Stomach (tissue), 9 donors: Measurements from ENCODE around the gene KCNQ5. TPM values are rescaled to one million over a fixed set of nuclear protein-coding genes. Genes with fewer than 3 reads are reported as not detected.
"Not testable (repeated sequence)": the region's sequence is repeated elsewhere in the genome, so short reads cannot be mapped to it uniquely, and the experiment has no call there.

ENCODE experiments used
- DNase-seq, 2 donors: peaks; one replicate each; pipeline versions ENCODE4 v3.0.0 to v3.0.0-alpha.2; 2013 to 2019
- H3K27ac ChIP-seq, 5 donors: fragments of 200-600 bp in 4 of 5; sonication (generic) in 4 of 5; one replicate each; pipeline ENCODE4 v1.5.1; 2013 to 2019; ENCODE audit warnings: mild to moderate bottlenecking in 1 of 5, moderate library complexity in 1 of 5
- H3K27me3 ChIP-seq, 3 donors: fragments of 200-600 bp; sonication (generic); one replicate each; pipeline ENCODE4 v1.5.1; 2017 to 2019; ENCODE audit warnings: mixed run types in 1 of 3
- H3K36me3 ChIP-seq, 4 donors: fragments of 200-600 bp; sonication (generic); 1 replicate in 3 of 4; 2 replicates in 1 of 4; pipeline ENCODE4 v1.5.1; 2016 to 2019
- H3K4me1 ChIP-seq, 4 donors: fragments of 200-600 bp; sonication (generic); one replicate each; pipeline ENCODE4 v1.5.1; 2016 to 2019
- H3K4me3 ChIP-seq, 4 donors: fragments of 200-600 bp; sonication (generic) in 3 of 4; one replicate each; pipeline ENCODE4 v1.5.1; 2016 to 2019; ENCODE audit warnings: mild to moderate bottlenecking in 1 of 4
- H3K9me3 ChIP-seq, 4 donors: fragments of 200-600 bp; sonication (generic); one replicate each; pipeline ENCODE4 v1.5.1; 2016 to 2019
- CTCF ChIP-seq, 7 experiments: fragments of 450-650 bp in 4 of 7; fragments of 200-600 bp in 3 of 7; sonication (generic) in 3 of 7; IDR thresholded peaks; one replicate each; pipeline ENCODE4 v1.5.1; 2016 to 2019; ENCODE audit warnings: antibody characterized with exemption in 7 of 7, control low read depth in 2 of 7, mild to moderate bottlenecking in 1 of 7
- EP300 ChIP-seq: sonication (generic); formaldehyde crosslinking; IDR thresholded peaks from one replicate; pipeline ENCODE4 v1.6.1; 2017; ENCODE audit warnings: antibody characterized with exemption
- POLR2A ChIP-seq, 4 donors: fragments of 450-650 bp; IDR thresholded peaks; one replicate each; pipeline ENCODE4 v1.6.1; 2016; ENCODE audit warnings: antibody characterized with exemption in 4 of 4, control low read depth in 2 of 4, mild to moderate bottlenecking in 1 of 4, moderate library complexity in 1 of 4
- POLR2AphosphoS5 ChIP-seq, 3 donors: sonication (generic); formaldehyde crosslinking; IDR thresholded peaks; one replicate each; pipeline ENCODE4 v1.6.1; 2016; ENCODE audit warnings: antibody characterized with exemption in 3 of 3
- WGBS, 5 donors: extraction: QIAGEN DNeasy Blood & Tissue Kit in 3 of 5; methylation state at CpG; one replicate each; pipeline versions ENCODE4 v1.1.5 to v1.1.7; 2013 to 2018; 5-methylcytosine and 5-hydroxymethylcytosine counted together
- intact Hi-C: fragments of 100-400 bp; cut with DNase I; formaldehyde crosslinking; loops from one replicate; pipeline ENCODE4 v1.15.1; 2023; ENCODE audit warnings: low total_unique reads
- polyA plus RNA-seq, 3 donors: library from polyadenylated mRNA; stranded (reverse); fragments of 200-250 nt; gene quantifications; one replicate each; pipeline ENCODE4 v1.2.3, GENCODE V29; 2013
- total RNA-seq, 5 donors: library from RNA; depleted of rRNA; stranded (reverse); fragments of >200 nt; gene quantifications; one replicate each; pipeline versions ENCODE4 v1.1.0 to v1.2.3, GENCODE V29; 2014 to 2016
- donor health status: healthy with polysubstance abuse.
- donor health status: Bipolar disorder and iron deficiency.
- donor health status: healthy.

Gene KCNQ5
- total and polyA plus RNA-seq, 8 donors = 0.12 to 2.8 (median 0.37) TPM; not detected in 2

GRCh38 chr6:73233048-73233447, 611.2 kb downstream of the KCNQ5 start:
- H3K4me1 ChIP-seq = no peaks in the 10 kb centered on the region
- no peaks in the 10 kb centered on the region for H3K36me3 ChIP-seq
- no peak for DNase-seq
- no peak overlapping the region for H3K27ac ChIP-seq
- no peak for TF ChIP-seq CTCF (IDR thresholded peaks at IDR 0.05)
- TF ChIP-seq POLR2A (IDR thresholded peaks at IDR 0.05) = no peak
- TF ChIP-seq POLR2AphosphoS5 (IDR thresholded peaks at IDR 0.05) = no peak
- no peak for TF ChIP-seq EP300
- H3K27me3 ChIP-seq = no peaks in the 10 kb centered on the region
- WGBS, 5 donors = 87 to 93% (median 90%) methylated on average over 6 of the region's 6 CpGs
- no peaks in the 10 kb centered on the region for H3K9me3 ChIP-seq
- H3K4me3 ChIP-seq = no peak overlapping the region
- intact Hi-C loops = no loop called here

GRCh38 chr6:73233971-73234370, 612.1 kb downstream of the KCNQ5 start:
- H3K9me3 ChIP-seq, H3K36me3 ChIP-seq, H3K4me3 ChIP-seq, intact Hi-C loops, DNase-seq, H3K27ac ChIP-seq, H3K4me1 ChIP-seq, H3K27me3 ChIP-seq: not testable (repeated sequence)
- WGBS, 5 donors = 23 to 54% (median 28%) methylated on average over 3 of the region's 3 CpGs

GRCh38 chr6:73234733-73235132, 612.9 kb downstream of the KCNQ5 start:
- TF ChIP-seq CTCF (IDR thresholded peaks at IDR 0.05) (no peak), POLR2A (IDR thresholded peaks at IDR 0.05) (no peak), EP300 (no peak)
- no peaks in the 10 kb centered on the region for H3K4me1 ChIP-seq
- H3K9me3 ChIP-seq = no peaks in the 10 kb centered on the region
- H3K36me3 ChIP-seq = no peaks in the 10 kb centered on the region
- no peak overlapping the region for H3K27ac ChIP-seq
- DNase-seq = no peak
- intact Hi-C loops = no loop called here
- H3K27me3 ChIP-seq = no peaks in the 10 kb centered on the region
- no peak overlapping the region for H3K4me3 ChIP-seq
- 81 to 96% (median 91%) methylated on average over 1 of the region's 1 CpG for whole genome bisulfite sequencing, 5 donors

GRCh38 chr6:73236144-73236750, 614.4 kb downstream of the KCNQ5 start:
- TF ChIP-seq CTCF (IDR thresholded peaks at IDR 0.05) (no peak), EP300 (no peak), POLR2AphosphoS5 (IDR thresholded peaks at IDR 0.05) (no peak), POLR2A (IDR thresholded peaks at IDR 0.05) (no peak)
- no peak overlapping the region for H3K27ac ChIP-seq
- H3K4me3 ChIP-seq = no peak overlapping the region
- no peaks in the 10 kb centered on the region for H3K36me3 ChIP-seq
- no peaks in the 10 kb centered on the region for H3K9me3 ChIP-seq
- no peaks in the 10 kb centered on the region for H3K27me3 ChIP-seq
- intact Hi-C loops = no loop called here
- WGBS, 5 donors = 89 to 97% (median 90%) methylated on average over 5 of the region's 5 CpGs
- no peaks in the 10 kb centered on the region for H3K4me1 ChIP-seq
- DNase-seq = no peak

- Histone ChIP-seq H3K4me3 (no peak overlapping the region), H3K27ac (no peak overlapping the region), H3K9me3 (no peaks in the 10 kb centered on the region), H3K27me3 (no peaks in the 10 kb centered on the region), H3K36me3 (no peaks in the 10 kb centered on the region), H3K4me1 (no peaks in the 10 kb centered on the region)
- intact Hi-C loops = no loop called here
- TF ChIP-seq POLR2AphosphoS5 (IDR thresholded peaks at IDR 0.05) = no peak
- no peak for TF ChIP-seq POLR2A (IDR thresholded peaks at IDR 0.05)
- TF ChIP-seq CTCF (IDR thresholded peaks at IDR 0.05) = no peak
- TF ChIP-seq EP300 = no peak
- DNase-seq = no peak
- WGBS, 5 donors = 75 to 84% (median 80%) methylated on average over 4 of the region's 4 CpGs
Measured at GRCh38 chr6:73240730-73241129, 618.9 kb downstream of the KCNQ5 start.
